ENCODE results near the gene PTPN5.
A peak's percentile ranks its signal among the peaks of the same experiment; 100 is the strongest.
"Not testable (repeated sequence)": the region's sequence is repeated elsewhere in the genome, so short reads cannot be mapped to it uniquely, and the experiment has no call there.

The PTPN5 gene

GRCh38 chr11:18791207-18791968 lies at the start of gene PTPN5:
PTPN5 (minus strand) TSS chr11:18791798; CDS start chr11:18771958, 19,840 bp downstream.
- DNase-seq, result no peak

GRCh38 chr11:18836417-18836816 lies 44.8 kb upstream of the PTPN5 start:
- no peak for DNase-seq

GRCh38 chr11:18834754-18835466 lies 43.3 kb upstream of the PTPN5 start:
- DNase-seq, result no peak

- DNase-seq, result not testable (repeated sequence)
Measured at GRCh38 chr11:18820160-18820559, 28.6 kb upstream of the PTPN5 start.

- DNase-seq, result no peak
Measured at GRCh38 chr11:18804199-18804999, 12.8 kb upstream of the PTPN5 start.

- DNase-seq, result peak; percentile 31 to 34
Measured at GRCh38 chr11:18802381-18803257, 11.0 kb upstream of the PTPN5 start.

GRCh38 chr11:18798799-18799469 lies 7.3 kb upstream of the PTPN5 start:
- no peak for DNase-seq

- no peak for DNase-seq
Measured at GRCh38 chr11:18794956-18795355, 3.4 kb upstream of the PTPN5 start.

GRCh38 chr11:18792827-18793226 lies 1.2 kb upstream of the PTPN5 start:
- DNase-seq, result no peak

- DNase-seq, result no peak
Measured at GRCh38 chr11:18791969-18792628, 501 bp upstream of the PTPN5 start.

GRCh38 chr11:18790883-18791206 lies 753 bp downstream of the PTPN5 start:
- DNase-seq, result no peak

- DNase-seq, result no peak
Measured at GRCh38 chr11:18789942-18790341, 1.7 kb downstream of the PTPN5 start.

- DNase-seq, result no peak
Measured at GRCh38 chr11:18785411-18785810, 6.2 kb downstream of the PTPN5 start.

- DNase-seq, result no peak
Measured at GRCh38 chr11:18780896-18781295, 10.7 kb downstream of the PTPN5 start.

GRCh38 chr11:18780329-18780728 lies 11.3 kb downstream of the PTPN5 start:
- DNase-seq, result no peak

GRCh38 chr11:18778468-18778867 lies 13.1 kb downstream of the PTPN5 start:
- no peak for DNase-seq

GRCh38 chr11:18776324-18776723 lies 15.3 kb downstream of the PTPN5 start:
- no peak for DNase-seq

- DNase-seq, result peak; percentile 50 to 83
Measured at GRCh38 chr11:18775492-18776292, 15.9 kb downstream of the PTPN5 start.

- no peak for DNase-seq
Measured at GRCh38 chr11:18774801-18775200, 16.8 kb downstream of the PTPN5 start.

- no peak for DNase-seq
Measured at GRCh38 chr11:18773681-18774080, 17.9 kb downstream of the PTPN5 start.

GRCh38 chr11:18773104-18773503 lies 18.5 kb downstream of the PTPN5 start:
- DNase-seq, result no peak
